RWPE1 (cell line): ENCODE results near the gene FUT3.
"Not testable (repeated sequence)": the region's sequence is repeated elsewhere in the genome, so short reads cannot be mapped to it uniquely, and the experiment has no call there.

ENCODE experiments used
- CTCF ChIA-PET: fragments of 350-600 bp; sonication (Branson Sonifier 250); formaldehyde crosslinking; extraction: SDS; loops from one replicate; lab custom pipeline; 2021; lab: Yijun Ruan, JAX
- POLR2A ChIA-PET: fragments of 400-600 bp; formaldehyde crosslinking; extraction: SDS; loops from one replicate; lab custom pipeline; 2020; ENCODE audit warnings: antibody characterized with exemption; ENCODE audit not compliant: low non-redundant PET; lab: Yijun Ruan, JAX
- DNase-seq: peaks from one replicate; pipeline ENCODE4 v3.0.0; 2012; ENCODE audit warnings: low spot score
- H3K27ac ChIP-seq: fragments of 450-650 bp; 2 replicates; pipeline ENCODE4 v1.5.1; 2017
- TF ChIP-seq, protein P1 (sequence below): fragments of 450-650 bp; conservative IDR thresholded peaks from 2 replicates; pipeline ENCODE4 v1.5.1; 2017; ENCODE audit warnings: low read depth, mild to moderate bottlenecking

FUT3 gene

DNA sequence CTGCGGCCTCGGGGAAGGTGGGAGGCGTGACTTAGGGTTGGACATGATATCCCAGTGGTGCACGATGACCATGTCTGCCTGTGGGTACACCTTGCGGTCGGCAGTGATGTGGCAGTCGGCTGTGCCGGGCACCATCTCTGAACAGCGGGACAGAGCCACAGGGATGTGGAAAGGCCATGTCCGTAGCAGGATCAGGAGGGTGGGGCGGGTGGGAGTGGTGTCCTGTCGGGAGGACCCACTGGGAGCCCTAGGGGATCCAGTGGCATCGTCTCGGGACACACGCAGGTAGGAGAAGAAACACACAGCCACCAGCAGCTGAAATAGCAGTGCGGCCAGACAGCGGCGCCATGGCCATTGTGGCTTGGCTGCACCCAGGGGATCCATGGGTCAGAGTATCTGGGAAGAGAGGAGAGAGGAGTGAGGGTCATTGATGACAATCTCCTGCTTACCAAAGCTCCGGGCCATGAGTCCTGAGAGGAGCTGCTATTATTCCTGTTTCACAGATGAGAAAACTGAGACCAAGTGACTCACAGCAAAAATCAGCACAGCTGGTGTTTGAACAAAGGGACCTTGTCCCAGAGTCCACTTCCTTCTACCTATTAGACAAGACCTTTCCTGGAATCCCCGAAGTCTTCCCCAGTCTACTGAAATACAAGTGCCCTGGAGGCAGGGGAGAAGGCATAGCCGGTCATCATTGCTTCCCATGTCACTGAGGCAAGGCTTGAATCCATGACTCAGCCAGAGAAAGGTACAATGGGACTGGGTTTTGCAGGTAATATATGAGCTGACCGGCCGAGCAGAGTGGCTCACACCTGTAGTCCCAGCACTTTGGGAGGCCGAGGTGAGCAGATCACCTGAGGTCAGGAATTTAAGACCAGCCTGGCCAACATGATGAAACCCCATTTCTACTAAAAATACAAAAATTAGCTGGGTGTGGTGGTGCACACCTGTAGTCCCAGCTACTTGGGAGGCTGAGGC lies 6.5 kb downstream of the FUT3 start:
- DNase-seq = no peak
- TF ChIP-seq, protein P1, sequence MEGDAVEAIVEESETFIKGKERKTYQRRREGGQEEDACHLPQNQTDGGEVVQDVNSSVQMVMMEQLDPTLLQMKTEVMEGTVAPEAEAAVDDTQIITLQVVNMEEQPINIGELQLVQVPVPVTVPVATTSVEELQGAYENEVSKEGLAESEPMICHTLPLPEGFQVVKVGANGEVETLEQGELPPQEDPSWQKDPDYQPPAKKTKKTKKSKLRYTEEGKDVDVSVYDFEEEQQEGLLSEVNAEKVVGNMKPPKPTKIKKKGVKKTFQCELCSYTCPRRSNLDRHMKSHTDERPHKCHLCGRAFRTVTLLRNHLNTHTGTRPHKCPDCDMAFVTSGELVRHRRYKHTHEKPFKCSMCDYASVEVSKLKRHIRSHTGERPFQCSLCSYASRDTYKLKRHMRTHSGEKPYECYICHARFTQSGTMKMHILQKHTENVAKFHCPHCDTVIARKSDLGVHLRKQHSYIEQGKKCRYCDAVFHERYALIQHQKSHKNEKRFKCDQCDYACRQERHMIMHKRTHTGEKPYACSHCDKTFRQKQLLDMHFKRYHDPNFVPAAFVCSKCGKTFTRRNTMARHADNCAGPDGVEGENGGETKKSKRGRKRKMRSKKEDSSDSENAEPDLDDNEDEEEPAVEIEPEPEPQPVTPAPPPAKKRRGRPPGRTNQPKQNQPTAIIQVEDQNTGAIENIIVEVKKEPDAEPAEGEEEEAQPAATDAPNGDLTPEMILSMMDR = no peak
- no peak overlapping the region for H3K27ac ChIP-seq
- ChIA-PET POLR2A (interaction anchor here (0.5 kb wide), 1 partner anchor 60 kb away, joined by 4 read pairs; no protein-coding TSS in a partner anchor), CTCF (interaction anchor here (0.8 kb wide), 1 partner anchor 18 kb away, joined by 4 read pairs; no protein-coding TSS in a partner anchor)

GRCh38 chr19:5843295-5843927 lies 7.8 kb downstream of the FUT3 start:
- POLR2A ChIA-PET = no interaction called here
- CTCF ChIA-PET = no interaction called here

DNA sequence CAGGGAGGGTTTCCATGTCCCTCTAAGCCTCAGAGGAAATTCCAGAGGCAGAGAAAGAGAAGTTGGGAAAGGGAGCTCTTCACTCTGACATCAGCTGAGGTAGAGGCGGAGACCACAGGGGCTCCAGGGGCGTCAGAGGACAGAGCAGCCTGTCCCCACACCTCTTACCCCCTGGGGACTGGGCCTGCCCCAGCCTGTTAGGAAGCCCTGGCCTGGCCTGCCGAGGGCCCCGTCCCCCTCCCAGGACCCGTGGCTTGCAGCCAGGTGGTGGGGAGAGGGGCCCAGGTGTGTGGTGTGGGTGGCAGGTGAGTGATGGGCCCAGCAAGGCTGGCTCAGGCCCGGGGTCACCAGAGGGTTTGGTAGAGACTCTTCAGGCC lies 9.5 kb downstream of the FUT3 start:
- H3K27ac ChIP-seq = peak overlapping the region; percentile 16; the same call in 1 of the 2 replicates
- DNase-seq = not testable (repeated sequence)
- POLR2A ChIA-PET = interaction anchor here (2.2 kb wide), 1 partner anchor 13 kb away, joined by 12 read pairs; no protein-coding TSS in a partner anchor
- CTCF ChIA-PET = interaction anchor here (0.7 kb wide), 1 partner anchor 36 kb away, joined by 3 read pairs; no protein-coding TSS in a partner anchor

More at GRCh38 chr19:5843295-5843927, 7.8 kb downstream of the FUT3 start:
- no peak for DNase-seq
- no peak overlapping the region for H3K27ac ChIP-seq
- TF ChIP-seq, protein P1 = no peak

DNA sequence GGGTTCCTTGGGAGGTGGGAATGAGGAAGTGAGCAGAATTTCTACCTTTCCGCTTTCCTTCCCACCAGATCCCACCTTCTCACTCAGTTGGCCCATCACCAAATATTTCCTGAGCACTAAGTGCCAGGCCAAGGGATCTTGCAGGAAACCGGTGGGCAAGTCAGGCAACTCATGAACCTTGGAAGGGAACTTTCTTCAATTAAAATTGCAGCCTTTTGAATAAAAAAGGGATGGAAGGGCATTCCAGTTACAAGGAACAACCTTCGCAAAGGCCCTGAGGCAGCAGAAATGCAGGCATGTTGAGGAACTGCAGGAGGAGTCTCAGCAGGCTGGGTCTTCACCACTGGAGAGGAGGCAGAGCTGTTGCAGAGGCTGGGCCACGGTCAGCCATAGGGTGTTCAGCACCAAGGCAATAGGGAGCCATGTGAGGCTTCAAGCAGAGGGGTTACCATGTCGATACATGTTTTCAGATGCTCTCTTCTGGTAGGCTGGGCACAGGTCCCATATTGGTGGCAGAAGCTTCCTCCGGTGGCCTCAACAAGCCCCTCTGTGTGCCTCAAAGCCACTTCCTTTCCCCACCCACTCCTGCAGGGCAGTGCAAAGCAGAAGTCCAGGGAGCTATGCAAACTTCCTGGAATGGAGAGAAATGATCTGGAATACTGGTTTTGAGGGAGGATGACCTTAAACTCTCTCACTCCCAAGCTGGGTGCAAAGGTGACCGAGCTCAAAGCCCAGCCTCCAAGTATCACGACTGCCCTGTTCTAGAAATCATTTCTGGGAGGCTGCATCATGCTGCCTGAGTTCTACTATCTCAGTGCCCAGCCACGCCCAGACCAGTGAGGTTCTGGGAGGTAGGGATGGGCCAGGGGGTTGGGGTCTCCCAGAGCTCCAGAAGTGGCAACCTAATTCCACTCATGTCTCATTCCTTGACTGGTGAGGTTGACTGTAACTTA lies 11.9 kb downstream of the FUT3 start, which contains the start of gene FUT6:
TSS of gene FUT6 (minus strand) at position 638 of the 953 bp plus-strand sequence. CDS start 7,135 bp downstream, outside the sequence.
- no peak within 1 kb of the TSS for H3K27ac ChIP-seq
- CTCF ChIA-PET = interaction anchor here (0.6 to 1.2 kb wide), 2 partner anchors 25 to 35 kb away, joined by 3 to 4 read pairs; no protein-coding TSS in a partner anchor
- TF ChIP-seq, protein P1 = no peak
- POLR2A ChIA-PET = interaction anchor here (0.5 to 0.7 kb wide), 3 partner anchors 14 to 51 kb away, joined by 3 to 5 read pairs (median 4); no protein-coding TSS in a partner anchor
- no peak for DNase-seq

- TF ChIP-seq, protein P1 = no peak
- ChIA-PET CTCF (no interaction called here), POLR2A (interaction anchor here (0.6 kb wide), 1 partner anchor 50 kb away, joined by 5 read pairs; no protein-coding TSS in a partner anchor)
- DNase-seq = no peak
- no peak overlapping the region for H3K27ac ChIP-seq
Observed at GRCh38 chr19:5838353-5839064, 12.7 kb downstream of the FUT3 start.
